ENCODE results near the gene AFF2.

Gene AFF2

GRCh38 chrX:149003863-149004660 lies 503.6 kb downstream of the AFF2 start:
- DNase-seq (ENCODE audit: low read depth), result peak; percentile 11
- TF ChIP-seq, protein P1, sequence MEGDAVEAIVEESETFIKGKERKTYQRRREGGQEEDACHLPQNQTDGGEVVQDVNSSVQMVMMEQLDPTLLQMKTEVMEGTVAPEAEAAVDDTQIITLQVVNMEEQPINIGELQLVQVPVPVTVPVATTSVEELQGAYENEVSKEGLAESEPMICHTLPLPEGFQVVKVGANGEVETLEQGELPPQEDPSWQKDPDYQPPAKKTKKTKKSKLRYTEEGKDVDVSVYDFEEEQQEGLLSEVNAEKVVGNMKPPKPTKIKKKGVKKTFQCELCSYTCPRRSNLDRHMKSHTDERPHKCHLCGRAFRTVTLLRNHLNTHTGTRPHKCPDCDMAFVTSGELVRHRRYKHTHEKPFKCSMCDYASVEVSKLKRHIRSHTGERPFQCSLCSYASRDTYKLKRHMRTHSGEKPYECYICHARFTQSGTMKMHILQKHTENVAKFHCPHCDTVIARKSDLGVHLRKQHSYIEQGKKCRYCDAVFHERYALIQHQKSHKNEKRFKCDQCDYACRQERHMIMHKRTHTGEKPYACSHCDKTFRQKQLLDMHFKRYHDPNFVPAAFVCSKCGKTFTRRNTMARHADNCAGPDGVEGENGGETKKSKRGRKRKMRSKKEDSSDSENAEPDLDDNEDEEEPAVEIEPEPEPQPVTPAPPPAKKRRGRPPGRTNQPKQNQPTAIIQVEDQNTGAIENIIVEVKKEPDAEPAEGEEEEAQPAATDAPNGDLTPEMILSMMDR (conservative IDR thresholded peaks at IDR 0.05; ENCODE audit: low read length), result no peak
- no peak overlapping the region for H3K4me3 ChIP-seq (ENCODE audit: low read length)

DNA sequence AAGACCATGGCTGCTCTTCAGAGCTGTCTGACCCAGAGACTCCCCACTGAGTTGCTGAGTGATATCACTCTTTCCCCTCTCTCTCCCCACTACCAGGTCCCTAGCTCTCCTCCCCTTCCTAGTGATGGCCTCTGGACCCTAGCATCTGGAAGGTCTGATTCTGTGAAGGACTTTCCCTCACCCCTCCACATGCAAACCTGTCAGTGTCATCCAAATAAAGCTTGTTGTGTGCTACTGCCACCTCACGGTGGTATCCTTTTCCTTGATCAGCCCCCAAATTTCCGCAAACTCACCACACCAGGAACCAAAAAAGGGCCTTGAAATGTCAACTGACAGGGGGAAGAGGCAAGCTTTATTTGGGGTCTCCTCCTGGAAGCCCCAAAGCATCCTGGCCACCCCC lies 504.5 kb downstream of the AFF2 start:
- DNase-seq (ENCODE audit: low read depth), result no peak
- no peak overlapping the region for H3K4me3 ChIP-seq (ENCODE audit: low read length)
- TF ChIP-seq, protein P1 (conservative IDR thresholded peaks at IDR 0.05; ENCODE audit: low read length), result no peak

DNA sequence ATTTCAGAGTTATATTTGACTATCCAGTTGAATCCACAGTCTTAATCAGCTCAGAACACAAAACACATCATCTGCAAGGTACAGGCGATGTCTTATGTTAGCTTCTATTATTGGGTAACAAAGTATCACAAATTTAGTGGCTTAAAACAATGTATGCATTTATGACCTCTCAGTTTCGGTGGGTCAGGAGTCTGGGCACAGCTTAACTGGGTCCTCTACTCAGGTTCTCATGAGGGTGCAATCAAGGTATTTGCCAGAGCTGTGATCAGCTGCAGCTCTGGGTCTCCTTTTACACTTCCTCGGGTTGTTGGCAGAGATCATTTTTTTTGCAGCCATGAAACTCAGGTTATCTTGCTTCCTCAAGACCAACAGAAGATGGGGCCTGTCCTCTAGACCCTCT lies 505.8 kb downstream of the AFF2 start:
- DNase-seq (ENCODE audit: low read depth), result no peak
- TF ChIP-seq, protein P1 (conservative IDR thresholded peaks at IDR 0.05; ENCODE audit: low read length), result no peak
- H3K4me3 ChIP-seq (ENCODE audit: low read length), result no peak overlapping the region

- H3K4me3 ChIP-seq (ENCODE audit: low read length), result no peak overlapping the region
- TF ChIP-seq, protein P1 (conservative IDR thresholded peaks at IDR 0.05; ENCODE audit: low read length), result no peak
- no peak for DNase-seq (ENCODE audit: low read depth)
Measured at GRCh38 chrX:149007423-149007822, 507.0 kb downstream of the AFF2 start.

DNA sequence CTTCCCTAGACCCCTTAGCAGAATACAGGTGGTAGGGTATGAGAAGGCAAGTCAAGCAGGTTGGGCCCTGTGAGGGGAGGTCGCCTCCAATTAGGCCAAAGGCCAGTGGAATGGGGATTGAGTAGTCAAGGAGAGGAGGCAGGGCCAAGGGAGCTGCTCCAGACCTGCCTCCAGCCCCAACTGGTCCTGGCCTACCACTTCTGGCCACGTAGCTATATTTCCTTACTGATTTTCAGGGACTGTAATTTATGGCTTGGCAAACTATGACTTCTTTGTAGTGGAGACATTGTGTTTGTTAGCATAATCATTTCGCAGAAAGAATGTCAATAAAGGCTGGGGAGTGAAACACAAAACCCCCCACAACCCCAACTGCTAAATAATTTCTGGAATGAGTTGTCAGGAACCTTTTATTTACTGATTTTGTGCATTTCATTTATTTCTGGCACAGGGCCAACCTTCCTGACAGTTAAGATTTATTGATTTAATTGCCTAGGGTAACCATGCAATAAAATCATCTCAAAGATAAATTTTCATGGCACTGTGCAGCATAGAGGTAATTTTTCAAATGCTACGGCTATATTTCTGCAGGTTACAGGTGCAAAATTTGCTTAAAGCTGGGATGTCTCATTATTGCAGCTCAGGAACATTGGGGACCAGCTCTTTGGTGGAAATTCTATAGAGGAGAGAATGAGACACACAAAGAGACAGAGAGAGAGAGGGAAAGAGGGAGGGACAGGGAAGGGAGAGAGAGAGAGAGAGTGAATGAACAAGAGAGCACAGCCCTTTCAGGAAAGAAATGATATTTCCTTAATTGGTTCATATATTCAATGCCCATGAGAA lies 509.8 kb downstream of the AFF2 start:
- DNase-seq (ENCODE audit: low read depth), result no peak
- TF ChIP-seq, protein P1 (conservative IDR thresholded peaks at IDR 0.05; ENCODE audit: low read length), result no peak

DNA sequence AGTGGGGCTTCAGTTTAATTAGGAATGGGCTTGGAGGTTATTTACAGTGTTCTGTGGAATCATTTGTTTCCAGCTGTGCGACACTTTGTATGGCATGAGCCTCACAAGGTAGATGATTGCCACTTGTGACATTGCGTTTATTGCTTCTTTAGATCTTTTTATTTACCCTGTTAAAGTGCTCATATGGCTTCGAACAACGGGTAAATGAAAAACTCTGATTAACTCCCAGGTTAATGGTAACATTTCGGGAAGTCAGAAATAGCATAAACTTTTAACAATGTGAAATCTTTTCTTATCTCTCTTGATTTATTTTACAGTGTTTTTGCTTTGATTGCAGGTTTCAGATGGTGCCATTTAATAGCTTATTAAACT lies 510.4 kb downstream of the AFF2 start:
- no peak overlapping the region for H3K4me3 ChIP-seq (ENCODE audit: low read length)
- TF ChIP-seq, protein P1 (conservative IDR thresholded peaks at IDR 0.05; ENCODE audit: low read length), result no peak
- no peak for DNase-seq (ENCODE audit: low read depth)

More for the DNA sequence above, 509.8 kb downstream of the AFF2 start:
- no peak overlapping the region for H3K4me3 ChIP-seq (ENCODE audit: low read length)
